Measurements from ENCODE around the gene HM13.
A peak's percentile ranks its signal among the peaks of the same experiment; 100 is the strongest.

HM13 gene

DNA sequence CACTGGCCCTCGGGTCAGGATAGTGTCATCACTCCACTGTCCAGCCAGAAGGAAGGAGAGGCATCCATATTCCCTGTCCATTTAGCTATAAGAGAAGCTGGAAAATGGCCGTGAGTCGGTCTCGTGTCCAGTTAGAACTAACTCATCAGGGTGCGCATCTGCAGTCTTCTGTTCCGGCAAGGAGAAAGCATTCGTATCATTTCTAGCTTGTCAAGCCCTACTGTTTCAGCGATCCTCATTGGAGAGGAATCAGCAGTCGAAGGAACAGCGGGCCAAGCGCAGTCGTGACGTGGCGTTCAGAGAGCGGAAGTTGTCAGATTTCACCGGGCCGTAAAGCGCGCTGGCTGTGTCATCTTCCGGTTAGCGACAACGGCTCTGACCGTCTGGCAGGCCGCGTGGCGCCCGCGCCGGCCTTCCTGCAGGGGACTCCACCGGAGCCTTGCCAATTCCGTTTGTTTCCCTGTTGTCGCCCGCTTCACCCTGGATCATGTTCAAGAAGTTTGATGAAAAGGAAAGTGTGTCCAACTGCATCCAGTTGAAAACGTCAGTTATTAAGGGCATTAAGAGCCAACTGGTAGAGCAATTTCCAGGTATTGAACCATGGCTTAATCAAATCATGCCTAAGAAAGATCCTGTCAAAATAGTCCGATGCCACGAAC is 32.9 kb downstream of the HM13 start:
- TF ChIP-seq CTCF (conservative IDR thresholded peaks at IDR 0.05; ENCODE audit: low read length) (no peak), EZH2phosphoT487 (IDR thresholded peaks at IDR 0.05; ENCODE audit: borderline replicate concordance) (no peak)
- Histone ChIP-seq H2AFZ (ENCODE audit: low read length) (peak overlapping the region; percentile 71), H3K79me2 (ENCODE audit: insufficient read depth, low read length) (peaks cover 38% of the 10 kb centered on the region), H3K27me3 (ENCODE audit: insufficient read depth, low read length, poor library complexity, severe bottlenecking) (no peaks in the 10 kb centered on the region), H3K36me3 (ENCODE audit: insufficient read depth, low read length) (peaks cover 54% of the 10 kb centered on the region; the same call in 1 of the 2 replicates), H3F3A (ENCODE audit: low read depth) (no peaks in the 10 kb centered on the region), H3K4me3 (ENCODE audit: low read length, poor library complexity, severe bottlenecking) (peak overlapping the region; percentile 80), H3K9me3 (ENCODE audit: insufficient read depth, low read depth, low read length) (no peaks in the 10 kb centered on the region), H3K4me1 (ENCODE audit: insufficient read depth, low read length, poor library complexity, severe bottlenecking) (peaks cover 7% of the 10 kb centered on the region), H4K20me1 (ENCODE audit: insufficient read depth, low read length, poor library complexity, severe bottlenecking) (peaks cover 5% of the 10 kb centered on the region), H3K9me2 (replicated peaks; ENCODE audit: low read depth, low read length) (no peaks in the 10 kb centered on the region), H3K9ac (ENCODE audit: low read depth, low read length, poor library complexity, severe bottlenecking) (peak overlapping the region; percentile 95), H3K4me2 (ENCODE audit: low read depth, low read length, poor library complexity, severe bottlenecking) (peak overlapping the region; percentile 82)

DNA sequence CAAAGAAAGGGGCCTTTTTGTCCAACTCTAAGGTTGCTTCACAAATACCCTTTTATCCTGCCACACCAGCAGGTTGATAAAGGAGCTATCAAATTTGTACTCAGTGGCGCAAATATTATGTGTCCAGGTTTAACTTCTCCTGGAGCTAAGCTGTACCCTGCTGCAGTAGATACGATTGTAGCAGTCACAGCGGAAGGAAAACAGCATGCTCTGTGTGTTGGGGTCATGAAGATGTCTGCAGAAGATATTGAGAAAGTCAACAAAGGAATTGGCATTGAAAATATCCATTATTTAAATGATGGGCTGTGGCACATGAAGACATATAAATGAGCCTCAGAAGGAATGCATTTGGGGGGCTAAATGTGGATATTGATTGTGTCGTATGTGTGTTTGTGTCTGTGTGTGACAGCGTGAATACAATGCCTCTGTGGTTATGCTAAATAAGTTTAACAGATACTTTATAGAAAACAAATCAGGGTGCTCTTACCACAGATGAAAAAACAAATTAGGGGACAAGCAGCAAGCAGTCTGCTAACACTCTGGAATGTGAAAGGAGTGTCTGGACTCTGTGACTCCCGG is 33.6 kb downstream of the HM13 start:
- Histone ChIP-seq H3F3A (ENCODE audit: low read depth) (no peaks in the 10 kb centered on the region), H3K9me3 (ENCODE audit: insufficient read depth, low read depth, low read length) (no peaks in the 10 kb centered on the region), H3K36me3 (ENCODE audit: insufficient read depth, low read length) (peaks cover 53% of the 10 kb centered on the region; the same call in 1 of the 2 replicates), H3K9ac (ENCODE audit: low read depth, low read length, poor library complexity, severe bottlenecking) (peak overlapping the region; percentile 95), H4K20me1 (ENCODE audit: insufficient read depth, low read length, poor library complexity, severe bottlenecking) (peaks cover 5% of the 10 kb centered on the region), H3K4me3 (ENCODE audit: low read length, poor library complexity, severe bottlenecking) (peak overlapping the region; percentile 80), H3K79me2 (ENCODE audit: insufficient read depth, low read length) (peaks cover 38% of the 10 kb centered on the region), H3K27me3 (ENCODE audit: insufficient read depth, low read length, poor library complexity, severe bottlenecking) (no peaks in the 10 kb centered on the region), H3K9me2 (replicated peaks; ENCODE audit: low read depth, low read length) (no peaks in the 10 kb centered on the region), H3K4me1 (ENCODE audit: insufficient read depth, low read length, poor library complexity, severe bottlenecking) (peaks cover 7% of the 10 kb centered on the region), H3K4me2 (ENCODE audit: low read depth, low read length, poor library complexity, severe bottlenecking) (peak overlapping the region; percentile 82), H2AFZ (ENCODE audit: low read length) (peak overlapping the region; percentile 55; the same call in 1 of the 2 replicates)
- TF ChIP-seq CTCF (conservative IDR thresholded peaks at IDR 0.05; ENCODE audit: low read length), result no peak
- TF ChIP-seq EZH2phosphoT487 (IDR thresholded peaks at IDR 0.05; ENCODE audit: borderline replicate concordance), result no peak

- peaks cover 5% of the 10 kb centered on the region for H4K20me1 ChIP-seq (ENCODE audit: insufficient read depth, low read length, poor library complexity, severe bottlenecking)
- H3K4me3 ChIP-seq (ENCODE audit: low read length, poor library complexity, severe bottlenecking), result peak overlapping the region; percentile 80
- peak overlapping the region; percentile 95 for H3K9ac ChIP-seq (ENCODE audit: low read depth, low read length, poor library complexity, severe bottlenecking)
- no peaks in the 10 kb centered on the region for H3K27me3 ChIP-seq (ENCODE audit: insufficient read depth, low read length, poor library complexity, severe bottlenecking)
- peaks cover 7% of the 10 kb centered on the region for H3K4me1 ChIP-seq (ENCODE audit: insufficient read depth, low read length, poor library complexity, severe bottlenecking)
- H3K4me2 ChIP-seq (ENCODE audit: low read depth, low read length, poor library complexity, severe bottlenecking), result peak overlapping the region; percentile 82
- peaks cover 38% of the 10 kb centered on the region for H3K79me2 ChIP-seq (ENCODE audit: insufficient read depth, low read length)
- H3K9me2 ChIP-seq (replicated peaks; ENCODE audit: low read depth, low read length), result no peaks in the 10 kb centered on the region
- no peaks in the 10 kb centered on the region for H3K9me3 ChIP-seq (ENCODE audit: insufficient read depth, low read depth, low read length)
- H2AFZ ChIP-seq (ENCODE audit: low read length), result no peak overlapping the region
- H3F3A ChIP-seq (ENCODE audit: low read depth), result no peaks in the 10 kb centered on the region
- peaks cover 59% of the 10 kb centered on the region; the same call in 1 of the 2 replicates for H3K36me3 ChIP-seq (ENCODE audit: insufficient read depth, low read length)
- no peak for TF ChIP-seq EZH2phosphoT487 (IDR thresholded peaks at IDR 0.05; ENCODE audit: borderline replicate concordance)
- TF ChIP-seq CTCF (conservative IDR thresholded peaks at IDR 0.05; ENCODE audit: low read length), result no peak
These were observed 34.7 kb downstream of the HM13 start for GRCh38 chr20:31548820-31549512.

Measured in Loucy (cell line).